Measurements from ENCODE around the gene TOX3.

DNA sequence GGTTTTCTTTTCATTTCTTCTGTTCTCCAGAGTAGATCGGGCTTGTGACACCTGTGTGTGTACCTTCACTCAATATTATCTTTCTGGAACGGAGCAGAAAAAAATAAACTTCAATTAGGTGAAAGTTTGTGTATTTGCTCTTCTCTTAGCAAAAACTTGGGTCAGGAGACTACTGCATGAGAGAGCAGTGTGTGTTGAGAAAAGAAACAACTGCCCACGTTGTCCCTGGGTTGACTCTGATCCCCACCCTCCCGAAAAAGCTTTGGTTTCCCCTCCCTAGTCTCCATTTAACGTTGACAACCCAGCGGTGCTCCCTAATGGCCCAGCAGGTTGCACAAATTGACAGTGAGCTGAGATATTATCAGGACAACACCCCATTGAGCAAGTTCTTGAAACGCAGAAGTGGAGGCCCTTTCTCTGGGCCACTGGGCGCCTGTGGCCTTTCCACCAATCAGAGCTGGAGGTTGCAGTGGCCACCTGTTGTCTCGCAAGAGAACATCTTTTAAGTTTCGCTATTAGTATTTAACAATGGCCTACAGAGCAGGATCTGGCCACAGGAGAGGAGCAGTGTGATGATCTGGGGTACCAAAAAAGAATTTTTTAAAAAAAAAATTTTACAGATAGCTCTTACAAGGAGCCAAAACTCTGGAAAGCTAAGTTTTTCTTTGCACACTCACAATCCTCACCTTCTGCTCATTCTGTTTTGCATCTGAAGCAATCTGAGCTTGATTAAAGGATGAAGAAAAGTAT lies 1.5 kb upstream of the TOX3 start:
- TF ChIP-seq, protein P1, sequence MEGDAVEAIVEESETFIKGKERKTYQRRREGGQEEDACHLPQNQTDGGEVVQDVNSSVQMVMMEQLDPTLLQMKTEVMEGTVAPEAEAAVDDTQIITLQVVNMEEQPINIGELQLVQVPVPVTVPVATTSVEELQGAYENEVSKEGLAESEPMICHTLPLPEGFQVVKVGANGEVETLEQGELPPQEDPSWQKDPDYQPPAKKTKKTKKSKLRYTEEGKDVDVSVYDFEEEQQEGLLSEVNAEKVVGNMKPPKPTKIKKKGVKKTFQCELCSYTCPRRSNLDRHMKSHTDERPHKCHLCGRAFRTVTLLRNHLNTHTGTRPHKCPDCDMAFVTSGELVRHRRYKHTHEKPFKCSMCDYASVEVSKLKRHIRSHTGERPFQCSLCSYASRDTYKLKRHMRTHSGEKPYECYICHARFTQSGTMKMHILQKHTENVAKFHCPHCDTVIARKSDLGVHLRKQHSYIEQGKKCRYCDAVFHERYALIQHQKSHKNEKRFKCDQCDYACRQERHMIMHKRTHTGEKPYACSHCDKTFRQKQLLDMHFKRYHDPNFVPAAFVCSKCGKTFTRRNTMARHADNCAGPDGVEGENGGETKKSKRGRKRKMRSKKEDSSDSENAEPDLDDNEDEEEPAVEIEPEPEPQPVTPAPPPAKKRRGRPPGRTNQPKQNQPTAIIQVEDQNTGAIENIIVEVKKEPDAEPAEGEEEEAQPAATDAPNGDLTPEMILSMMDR (IDR thresholded peaks at IDR 0.05): no peak
- TF ChIP-seq POLR2A (IDR thresholded peaks at IDR 0.05): no peak
